SKM-1 (cell line): ENCODE results near the gene SEMA5A.
A peak's percentile ranks its signal among the peaks of the same experiment; 100 is the strongest.

Experiments
- DNase-seq: peaks from one replicate; lab custom pipeline; 2025; ENCODE audit not compliant: unreplicated experiment; lab: John Stamatoyannopoulos, UW

The SEMA5A gene

GRCh38 chr5:9233035-9233434 lies 312.8 kb downstream of the SEMA5A start:
- no peak for DNase-seq

- no peak for DNase-seq
These were observed 314.0 kb downstream of the SEMA5A start for GRCh38 chr5:9231842-9232241.

- DNase-seq: no peak
These were observed 315.5 kb downstream of the SEMA5A start for GRCh38 chr5:9230355-9230754.

GRCh38 chr5:9226016-9226536 lies 319.8 kb downstream of the SEMA5A start:
- DNase-seq: no peak

- no peak for DNase-seq
These were observed 323.6 kb downstream of the SEMA5A start for GRCh38 chr5:9222054-9222976.

- no peak for DNase-seq
These were observed 327.5 kb downstream of the SEMA5A start for GRCh38 chr5:9218358-9218757.

GRCh38 chr5:9212605-9213004 lies 333.3 kb downstream of the SEMA5A start:
- no peak for DNase-seq

- no peak for DNase-seq
These were observed 335.9 kb downstream of the SEMA5A start for GRCh38 chr5:9209846-9210492.

GRCh38 chr5:9207817-9208418 lies 338.0 kb downstream of the SEMA5A start:
- peak; percentile 17 for DNase-seq

- DNase-seq: no peak
These were observed 343.2 kb downstream of the SEMA5A start for GRCh38 chr5:9202636-9203035.

GRCh38 chr5:9201761-9202160 lies 344.1 kb downstream of the SEMA5A start:
- no peak for DNase-seq

- no peak for DNase-seq
These were observed 344.9 kb downstream of the SEMA5A start for GRCh38 chr5:9201011-9201410.

GRCh38 chr5:9198394-9198793 lies 347.5 kb downstream of the SEMA5A start:
- DNase-seq: no peak

- no peak for DNase-seq
These were observed 348.0 kb downstream of the SEMA5A start for GRCh38 chr5:9197881-9198260.

GRCh38 chr5:9196403-9197227 lies 349.3 kb downstream of the SEMA5A start:
- no peak for DNase-seq

GRCh38 chr5:9194509-9194908 lies 351.4 kb downstream of the SEMA5A start:
- DNase-seq: no peak

GRCh38 chr5:9192266-9192665 lies 353.6 kb downstream of the SEMA5A start:
- no peak for DNase-seq

- DNase-seq: no peak
These were observed 356.2 kb downstream of the SEMA5A start for GRCh38 chr5:9189681-9190080.

- no peak for DNase-seq
These were observed 356.9 kb downstream of the SEMA5A start for GRCh38 chr5:9188956-9189355.

GRCh38 chr5:9188131-9188530 lies 357.7 kb downstream of the SEMA5A start:
- no peak for DNase-seq

- DNase-seq: no peak
These were observed 358.3 kb downstream of the SEMA5A start for GRCh38 chr5:9187614-9188013.
